IMR-90 (cell line): ENCODE data around the gene ZBTB1. TPM values are rescaled to one million over a fixed set of nuclear protein-coding genes. Genes with fewer than 3 reads are reported as not detected.

Source experiments
- ATAC-seq: fragments of 200-7000 bp; cut with Tn5 transposase; 2 replicates; pipeline ENCODE4 v1.9.1; 2020; ENCODE audit warnings: low read depth, mild to moderate bottlenecking, moderate library complexity
- BruUV-seq: library from RNA; stranded (reverse); fragments of 400-500 nt; replicated peaks from 2 replicates; lab custom pipeline; 2021; lab: Mats Ljungman, UMichigan
- CTCF ChIA-PET: fragments of 300-600 bp; formaldehyde crosslinking; extraction: SDS; loops from one replicate; lab custom pipeline; 2021; ENCODE audit warnings: antibody characterized with exemption; lab: Yijun Ruan, JAX
- POLR2A ChIA-PET: fragments of 300-600 bp; sonication (Branson Sonifier 250); formaldehyde crosslinking; loops from one replicate; lab custom pipeline; 2022; ENCODE audit warnings: antibody characterized with exemption; ENCODE audit not compliant: unreplicated experiment; lab: Charles Lee
- DNase-seq: peaks from one replicate; pipeline ENCODE4 v3.0.0; 2013
- H2AFZ ChIP-seq: replicated peaks from 2 replicates; pipeline ENCODE3; 2013; ENCODE audit warnings: low read length, mild to moderate bottlenecking; ENCODE audit not compliant: poor library complexity
- H2AK5ac ChIP-seq: 2 replicates; pipeline ENCODE4 v1.6.1; 2013; ENCODE audit warnings: low read depth, low read length, inconsistent platforms
- H2AK9ac ChIP-seq: replicated peaks from 2 replicates; pipeline ENCODE3; 2013; ENCODE audit warnings: mild to moderate bottlenecking, low read depth, low read length, moderate library complexity; ENCODE audit not compliant: poor library complexity
- H2BK120ac ChIP-seq: 2 replicates; pipeline ENCODE4 v1.6.1; 2013; ENCODE audit warnings: low read depth, low read length, inconsistent platforms
- H2BK15ac ChIP-seq: 3 replicates; pipeline ENCODE4 v1.6.1; 2013; ENCODE audit warnings: low read depth, low read length, inconsistent platforms
- H2BK20ac ChIP-seq: 2 replicates; pipeline ENCODE4 v1.6.1; 2013; ENCODE audit warnings: low read depth, mild to moderate bottlenecking, inconsistent platforms, low read length, moderate library complexity
- H2BK5ac ChIP-seq: 2 replicates; pipeline ENCODE4 v1.6.1; 2013; ENCODE audit warnings: mild to moderate bottlenecking, low read depth, low read length, inconsistent platforms; ENCODE audit not compliant: poor library complexity, severe bottlenecking
- H3K14ac ChIP-seq: replicated peaks from 2 replicates; pipeline ENCODE4 v1.6.1; 2013; ENCODE audit warnings: low read depth, low read length, inconsistent platforms
- H3K18ac ChIP-seq: 2 replicates; pipeline ENCODE4 v1.6.1; 2013; ENCODE audit warnings: low read depth, low read length, control low read depth
- H3K23ac ChIP-seq: 2 replicates; pipeline ENCODE4 v1.6.1; 2013; ENCODE audit warnings: low read depth, low read length, inconsistent platforms
- H3K27ac ChIP-seq: 2 replicates; pipeline ENCODE4 v1.5.1; 2013; ENCODE audit warnings: mild to moderate bottlenecking, control low read depth, low read length; ENCODE audit not compliant: insufficient read depth
- H3K27me3 ChIP-seq: 2 replicates; pipeline ENCODE4 v1.6.1; 2013; ENCODE audit warnings: low read length; ENCODE audit not compliant: control insufficient read depth, insufficient read depth
- H3K36me3 ChIP-seq: 2 replicates; pipeline ENCODE4 v1.6.1; 2013; ENCODE audit warnings: low read length, mixed read lengths; ENCODE audit not compliant: control insufficient read depth, insufficient read depth
- H3K4ac ChIP-seq: 2 replicates; pipeline ENCODE4 v1.6.1; 2013; ENCODE audit warnings: low read depth, low read length, inconsistent platforms
- H3K4me1 ChIP-seq: 2 replicates; pipeline ENCODE4 v1.6.1; 2013; ENCODE audit warnings: low read length, mixed read lengths; ENCODE audit not compliant: control insufficient read depth, insufficient read depth
- H3K4me2 ChIP-seq: 2 replicates; pipeline ENCODE4 v1.6.1; 2013; ENCODE audit warnings: low read depth, mild to moderate bottlenecking, control low read depth, low read length, moderate library complexity
- H3K4me3 ChIP-seq: 2 replicates; pipeline ENCODE4 v1.5.1; 2013; ENCODE audit warnings: low read depth, mild to moderate bottlenecking, control low read depth, low read length, moderate library complexity; ENCODE audit not compliant: insufficient read depth
- H3K56ac ChIP-seq: 2 replicates; pipeline ENCODE4 v1.6.1; 2013; ENCODE audit warnings: low read length, inconsistent platforms; ENCODE audit not compliant: insufficient read depth; ENCODE audit errors: extremely low read depth
- H3K79me1 ChIP-seq, 2 experiments: 2 replicates each; pipeline ENCODE4 v1.6.1; 2013; ENCODE audit warnings: low read length in 2 of 2, inconsistent platforms in 1 of 2, low read depth in 1 of 2
- H3K9ac ChIP-seq: 2 replicates; pipeline ENCODE4 v1.6.1; 2013; ENCODE audit warnings: low read depth, low read length, control low read depth
- H3K9me1 ChIP-seq: 2 replicates; pipeline ENCODE4 v1.6.1; 2013; ENCODE audit warnings: low read length, inconsistent platforms; ENCODE audit not compliant: insufficient read depth
- H3K9me3 ChIP-seq: 2 replicates; pipeline ENCODE4 v1.6.1; 2013; ENCODE audit warnings: low read length; ENCODE audit not compliant: control insufficient read depth, insufficient read depth
- H4K20me1 ChIP-seq: 2 replicates; pipeline ENCODE4 v1.6.1; 2013; ENCODE audit warnings: low read length, inconsistent platforms; ENCODE audit not compliant: insufficient read depth
- H4K5ac ChIP-seq: 2 replicates; pipeline ENCODE4 v1.6.1; 2013; ENCODE audit warnings: mild to moderate bottlenecking, low read depth, low read length, control low read depth
- H4K8ac ChIP-seq, 2 experiments: 2 replicates each; pipeline ENCODE4 v1.6.1; 2013; ENCODE audit warnings: low read depth in 2 of 2, low read length in 2 of 2, control low read depth in 1 of 2, inconsistent platforms in 1 of 2
- H4K91ac ChIP-seq: 2 replicates; pipeline ENCODE4 v1.6.1; 2013; ENCODE audit warnings: low read depth, low read length, inconsistent platforms; ENCODE audit not compliant: insufficient read depth
- BHLHE40 ChIP-seq: fragments of 150-350 bp; IDR thresholded peaks from 2 replicates; pipeline ENCODE4 v1.6.1; 2016; ENCODE audit warnings: mild to moderate bottlenecking, low read depth, low read length
- CTCF ChIP-seq: conservative IDR thresholded peaks from 2 replicates; pipeline ENCODE4 v1.5.1; 2012; ENCODE audit warnings: mild to moderate bottlenecking, low read depth, low read length, improper control_type of control experiment
- FOS ChIP-seq: fragments of 150-350 bp; IDR thresholded peaks from 2 replicates; pipeline ENCODE4 v1.6.1; 2016; ENCODE audit warnings: low read depth, low read length
- MAZ ChIP-seq: IDR thresholded peaks from 2 replicates; pipeline ENCODE4 v1.6.1; 2012; ENCODE audit warnings: low read depth, mild to moderate bottlenecking, low read length, improper control_type of control experiment, moderate library complexity, borderline replicate concordance
- NFE2L2 ChIP-seq: fragments of 150-350 bp; IDR thresholded peaks from 2 replicates; pipeline ENCODE4 v1.6.1; 2016; ENCODE audit warnings: low read depth, mild to moderate bottlenecking, low read length
- POLR2A ChIP-seq: IDR thresholded peaks from 2 replicates; pipeline ENCODE4 v1.6.1; 2012; ENCODE audit warnings: mild to moderate bottlenecking, low read depth, low read length
- RAD21 ChIP-seq: IDR thresholded peaks from 2 replicates; pipeline ENCODE4 v1.6.1; 2012; ENCODE audit warnings: low read length, improper control_type of control experiment
- RCOR1 ChIP-seq: IDR thresholded peaks from 2 replicates; pipeline ENCODE4 v1.6.1; 2012; ENCODE audit warnings: mild to moderate bottlenecking, low read length, improper control_type of control experiment; ENCODE audit not compliant: insufficient replicate concordance
- WGBS, 2 experiments: methylation state at CpG; one replicate each; pipeline versions ENCODE4 v1.1.5 to v1.1.7; 2013; ENCODE audit warnings: missing lambda C conversion rate in 2 of 2; ENCODE audit not compliant: insufficient read length in 1 of 2; ENCODE audit errors: extremely low coverage in 2 of 2; 5-methylcytosine and 5-hydroxymethylcytosine counted together
- dilution Hi-C: fragments of 300-500 bp; cut with HindIII; formaldehyde crosslinking; loops from one replicate; pipeline ENCODE4 v1.14.3; 2018; ENCODE audit warnings: low sequenced_read_pairs; ENCODE audit not compliant: unreplicated experiment
- in situ Hi-C: fragments of 300-500 bp; cut with MboI; formaldehyde crosslinking; loops from 3 replicates; pipeline ENCODE4 v1.14.3; 2019; ENCODE audit warnings: low sequenced_read_pairs, inconsistent platforms, mixed read lengths
- intact Hi-C: fragments of 100-400 bp; cut with micrococcal nuclease; formaldehyde crosslinking; loops from 2 replicates; pipeline ENCODE4 v1.10.0; 2022
- polyA plus RNA-seq, 3 experiments: library from polyadenylated mRNA; depleted of rRNA; stranded (reverse); fragments of >200 nt; gene quantifications; 2 replicates each; pipeline ENCODE4 v1.2.3, GENCODE V29; 2012; ENCODE audit warnings: low replicate concordance in 1 of 3
- total RNA-seq: library from RNA; depleted of rRNA; stranded (reverse); fragments of >200 nt; gene quantifications from 2 replicates; pipeline ENCODE4 v1.2.3, GENCODE V29; 2012

Gene ZBTB1
- total and polyA plus RNA-seq, 2 of the 4 experiments (the other 2 are of a cell fraction) = 19.0 to 37.3 TPM

GRCh38 chr14:64468451-64468850 lies 36.1 kb upstream of the ZBTB1 start:
- Histone ChIP-seq H2BK20ac (no peak overlapping the region), H3K27me3 (no peaks in the 10 kb centered on the region), H4K91ac (no peak overlapping the region), H3K4me1 (no peaks in the 10 kb centered on the region; the same call in 1 of the 2 replicates), H2AFZ (no peak overlapping the region), H3K4ac (no peak overlapping the region), H2AK9ac (no peak overlapping the region), H3K27ac (no peak overlapping the region), H4K20me1 (no peaks in the 10 kb centered on the region), H3K4me3 (no peak overlapping the region), H4K8ac (no peak overlapping the region), H2BK5ac (no peak overlapping the region), H3K36me3 (no peaks in the 10 kb centered on the region), H3K9ac (no peak overlapping the region), H2BK120ac (no peak overlapping the region), H3K18ac (no peak overlapping the region), H3K56ac (no peak overlapping the region), H2BK15ac (no peak overlapping the region), H3K4me2 (no peak overlapping the region), H4K5ac (no peak overlapping the region), H3K9me1 (no peaks in the 10 kb centered on the region), H3K14ac (no peak overlapping the region), H3K9me3 (no peaks in the 10 kb centered on the region), H2AK5ac (no peak overlapping the region), H3K23ac (no peak overlapping the region), H3K79me1 (no peaks in the 10 kb centered on the region)
- DNase-seq (no peak), ATAC-seq (no peak)
- TF ChIP-seq NFE2L2 (no peak), RCOR1 (no peak), FOS (no peak), BHLHE40 (no peak), POLR2A (no peak), MAZ (no peak), RAD21 (no peak), CTCF (no peak)
- in situ Hi-C loops = no loop called here
- BruUV-seq = no TSS peak
- POLR2A ChIA-PET = interaction anchor here (0.5 kb wide), 1 partner anchor 14 kb away, joined by 3 read pairs; no protein-coding TSS in a partner anchor
- 32% methylated on average over 3 of the region's 3 CpGs; no CpG with 5 or more reads in 1 of the 2 experiments for WGBS, 2 experiments
- CTCF ChIA-PET = interaction anchor here (1.7 kb wide), 1 partner anchor 10 kb away, joined by 7 read pairs; no protein-coding TSS in a partner anchor
- dilution Hi-C loops = no loop called here
- intact Hi-C loops = no loop called here
